A549 (cell line): ENCODE data around the gene MYADML2. TPM values are rescaled to one million over a fixed set of nuclear protein-coding genes. Genes with fewer than 3 reads are reported as not detected.

ENCODE experiments used
- ATAC-seq, 2 experiments: fragments of 200-7000 bp in 1 of 2; fragments of >200 bp in 1 of 2; cut with Nextera tagmentation in 1 of 2; cut with Tn5 transposase in 1 of 2; 3 replicates each; pipeline versions ENCODE4 v1.8.0 to v1.9.1; 2018 to 2020; ENCODE audit warnings: mild to moderate bottlenecking in 1 of 2, moderate library complexity in 1 of 2
- CTCF ChIA-PET: fragments of 300-600 bp; sonication (Branson Sonifier 250); formaldehyde crosslinking; extraction: SDS; loops from one replicate; lab custom pipeline; 2021; ENCODE audit warnings: antibody characterized with exemption, inconsistent platforms; lab: Yijun Ruan, JAX
- POLR2A ChIA-PET: fragments of 350-600 bp; formaldehyde crosslinking; extraction: SDS; loops from one replicate; lab custom pipeline; 2021; ENCODE audit warnings: antibody characterized with exemption, inconsistent platforms; lab: Yijun Ruan, JAX
- DNase-seq, 2 experiments: peaks; one replicate each; pipeline versions ENCODE4 v3.0.0 to v3.0.0-alpha.2; 2011 to 2016; ENCODE audit warnings: low read depth in 1 of 2, low spot score in 1 of 2
- FAIRE-seq: peaks from 2 replicates; lab custom pipeline; 2011; peaks lifted over from hg19 to GRCh38; lab: Jason Lieb, UNC
- H3K27ac ChIP-seq, 2 experiments: fragments of >200 bp; sonication (Bioruptor Twin); formaldehyde crosslinking; 3 replicates each; pipeline ENCODE4 v1.5.1; 2016 to 2017
- H3K4me1 ChIP-seq: fragments of >200 bp; sonication (Bioruptor Twin); formaldehyde crosslinking; 3 replicates; pipeline ENCODE4 v1.6.1; 2016
- H3K4me2 ChIP-seq: fragments of >200 bp; sonication (Bioruptor Twin); formaldehyde crosslinking; 3 replicates; pipeline ENCODE4 v1.6.1; 2016
- H3K4me3 ChIP-seq: fragments of >200 bp; sonication (Bioruptor Twin); formaldehyde crosslinking; 3 replicates; pipeline ENCODE4 v1.5.1; 2016
- H3K9me3 ChIP-seq: fragments of >200 bp; sonication (Bioruptor Twin); formaldehyde crosslinking; 3 replicates; pipeline ENCODE4 v1.6.1; 2016
- BHLHE40 ChIP-seq: IDR thresholded peaks from 2 replicates; pipeline ENCODE4 v1.6.1; 2012; ENCODE audit warnings: low read depth, low read length, inconsistent platforms
- CBX8 ChIP-seq: fragments of 200-600 bp; sonication (generic); IDR thresholded peaks from 2 replicates; pipeline ENCODE4 v1.6.1; 2016
- CEBPB ChIP-seq, 2 experiments: fragments of >200 bp in 1 of 2; sonication (Bioruptor Twin) in 1 of 2; formaldehyde crosslinking in 1 of 2; IDR thresholded peaks; 2 replicates each; pipeline ENCODE4 v1.6.1; 2012 to 2016
- EHMT2 ChIP-seq: fragments of 200-600 bp; sonication (generic); IDR thresholded peaks from 2 replicates; pipeline ENCODE4 v1.6.1; 2016; ENCODE audit warnings: antibody characterized with exemption, low read depth, mild to moderate bottlenecking, moderate library complexity
- FOSB ChIP-seq: fragments of 250-450 bp; sonication (Bioruptor Pico); IDR thresholded peaks from 2 replicates; pipeline ENCODE4 v1.5.0; 2020; ENCODE audit warnings: mild to moderate bottlenecking, moderate library complexity
- HOXB13 ChIP-seq: fragments of 250-450 bp; sonication (Bioruptor Pico); IDR thresholded peaks from 2 replicates; pipeline ENCODE4 v1.5.0; 2020; ENCODE audit warnings: low read depth, mild to moderate bottlenecking, moderate library complexity
- HOXB5 ChIP-seq: fragments of 250-450 bp; sonication (Bioruptor Pico); IDR thresholded peaks from 2 replicates; pipeline ENCODE4 v1.5.0; 2020; ENCODE audit warnings: mild to moderate bottlenecking, moderate library complexity
- JUN ChIP-seq, 2 experiments: fragments of >200 bp; sonication (Bioruptor Twin); formaldehyde crosslinking; IDR thresholded peaks; 2 replicates in 1 of 2; 3 replicates in 1 of 2; pipeline ENCODE4 v1.6.1; 2016 to 2017
- MAFK ChIP-seq: fragments of 450-650 bp; IDR thresholded peaks from 2 replicates; pipeline ENCODE4 v1.6.1; 2014; ENCODE audit not compliant: partially characterized antibody
- MAZ ChIP-seq: fragments of 150-350 bp; IDR thresholded peaks from 2 replicates; pipeline ENCODE4 v1.6.1; 2014; ENCODE audit warnings: antibody characterized with exemption, low read depth, low read length, borderline replicate concordance
- MYC ChIP-seq: IDR thresholded peaks from 2 replicates; pipeline ENCODE4 v1.6.1; 2012; ENCODE audit warnings: mild to moderate bottlenecking, inconsistent platforms, low read length, improper control_type of control experiment, borderline replicate concordance
- NFE2L2 ChIP-seq: fragments of 150-350 bp; conservative IDR thresholded peaks from 2 replicates; pipeline ENCODE4 v1.6.1; 2014; ENCODE audit warnings: low read length
- NR3C1 ChIP-seq: fragments of >200 bp; sonication (Bioruptor Twin); formaldehyde crosslinking; IDR thresholded peaks from 3 replicates; pipeline ENCODE4 v1.6.1; 2017
- PBX3 ChIP-seq: IDR thresholded peaks from 2 replicates; pipeline ENCODE4 v1.6.1; 2012
- RAD21 ChIP-seq, 2 experiments: fragments of >200 bp in 1 of 2; sonication (Bioruptor Twin) in 1 of 2; formaldehyde crosslinking in 1 of 2; IDR thresholded peaks in 1 of 2; conservative IDR thresholded peaks in 1 of 2; 2 replicates in 1 of 2; 3 replicates in 1 of 2; pipeline ENCODE4 v1.6.1; 2012 to 2018; ENCODE audit warnings: inconsistent platforms in 1 of 2
- RCOR1 ChIP-seq: fragments of 150-350 bp; IDR thresholded peaks from 2 replicates; pipeline ENCODE4 v1.6.1; 2014; ENCODE audit warnings: antibody characterized with exemption, low read length, low read depth
- TFCP2L1 ChIP-seq: fragments of 250-450 bp; sonication (Bioruptor Pico); IDR thresholded peaks from 2 replicates; pipeline ENCODE4 v1.5.0; 2021; ENCODE audit warnings: mild to moderate bottlenecking
- ZC3H11A ChIP-seq: fragments of 450-650 bp; IDR thresholded peaks from 2 replicates; pipeline ENCODE4 v1.6.1; 2014; ENCODE audit warnings: antibody characterized with exemption, mild to moderate bottlenecking
- ZFP36 ChIP-seq: fragments of 450-650 bp; IDR thresholded peaks from 2 replicates; pipeline ENCODE4 v1.6.1; 2014; ENCODE audit warnings: borderline replicate concordance; ENCODE audit not compliant: partially characterized antibody
- WGBS: methylation state at CpG from one replicate; pipeline ENCODE4 v1.1.6; 2017; ENCODE audit errors: missing lambda C conversion rate; 5-methylcytosine and 5-hydroxymethylcytosine counted together
- polyA plus RNA-seq, 4 experiments: library from polyadenylated mRNA; depleted of rRNA in 3 of 4; stranded (reverse); fragments of >200 nt; fragmentation: RNase III in 1 of 4; extraction: RNeasy Plus Mini Kit Qiagen cat#74134 plus additional on column Dnase treatment in 1 of 4; gene quantifications; 2 replicates in 3 of 4; 3 replicates in 1 of 4; pipeline ENCODE4 v1.2.3, GENCODE V29; 2011 to 2017
- TF ChIP-seq, protein P1 (sequence below): fragments of >200 bp; sonication (Bioruptor Twin); formaldehyde crosslinking; IDR thresholded peaks from 2 replicates; pipeline ENCODE4 v1.6.1; 2016
- TF ChIP-seq, protein P2 (sequence below): IDR thresholded peaks from 2 replicates; pipeline ENCODE4 v1.6.1; 2012; ENCODE audit warnings: low read depth, borderline replicate concordance
- TF ChIP-seq, protein P3 (sequence below): fragments of 150-350 bp; IDR thresholded peaks from 2 replicates; pipeline ENCODE4 v1.6.1; 2014; ENCODE audit warnings: low read depth, mild to moderate bottlenecking, low read length

The MYADML2 gene
- polyA plus RNA-seq, 2 of the 4 experiments (the other 2 are of a cell fraction) = not detected

DNA sequence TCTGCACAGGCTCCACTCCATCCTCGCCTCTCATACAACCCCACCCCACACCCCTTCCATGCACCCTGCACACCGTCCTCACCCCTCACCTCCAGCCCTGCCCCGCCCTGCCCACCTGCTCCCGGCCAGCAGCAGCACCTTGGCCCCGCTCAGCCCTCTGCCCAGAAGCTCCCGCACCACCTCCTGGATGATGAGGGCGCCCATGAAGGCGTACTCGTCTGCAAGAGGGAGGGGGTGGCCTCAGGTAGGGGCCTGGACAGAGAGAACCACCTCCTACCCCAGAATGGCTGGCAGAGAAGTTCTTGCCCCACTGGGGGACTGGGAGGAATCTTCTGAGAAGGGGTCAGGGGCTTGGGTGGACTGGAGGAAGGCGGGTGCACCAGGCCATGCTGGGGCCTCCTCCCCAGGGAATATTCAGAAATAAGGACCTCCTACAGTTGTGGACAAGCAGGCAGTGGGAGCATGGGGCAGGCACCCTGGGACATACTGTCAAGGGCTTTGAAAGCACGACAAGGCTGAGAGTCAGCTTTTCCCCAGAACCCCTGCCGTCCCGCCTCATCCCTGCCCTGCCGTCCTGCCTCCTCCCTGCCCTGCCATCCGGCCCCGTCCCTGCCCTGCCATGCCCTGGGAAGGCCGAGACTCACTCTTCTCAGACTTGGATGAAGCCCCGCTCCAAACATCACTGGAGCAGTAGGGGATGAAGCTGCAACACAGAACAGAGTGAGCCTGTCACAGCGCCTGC, 10.8 kb upstream of the MYADML2 start:
- Histone ChIP-seq H3K9me3 (no peaks in the 10 kb centered on the region; the same call in 2 of the 3 replicates), H3K4me1 (peaks cover 19% of the 10 kb centered on the region; the same call in 1 of the 3 replicates), H3K4me2 (no peak overlapping the region), H3K4me3 (no peak overlapping the region), H3K27ac (no peak overlapping the region)
- no peak for TF ChIP-seq RAD21 (conservative IDR thresholded peaks at IDR 0.05 in 1 of 2, IDR thresholded peaks at IDR 0.05 in 1 of 2)
- TF ChIP-seq FOSB (CRISPR knock-in tag) = no peak
- TF ChIP-seq, protein P1, sequence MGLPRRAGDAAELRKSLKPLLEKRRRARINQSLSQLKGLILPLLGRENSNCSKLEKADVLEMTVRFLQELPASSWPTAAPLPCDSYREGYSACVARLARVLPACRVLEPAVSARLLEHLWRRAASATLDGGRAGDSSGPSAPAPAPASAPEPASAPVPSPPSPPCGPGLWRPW = no peak
- no peak for TF ChIP-seq MAFK
- no peak for TF ChIP-seq ZFP36
- TF ChIP-seq NR3C1 = no peak
- TF ChIP-seq, protein P2, sequence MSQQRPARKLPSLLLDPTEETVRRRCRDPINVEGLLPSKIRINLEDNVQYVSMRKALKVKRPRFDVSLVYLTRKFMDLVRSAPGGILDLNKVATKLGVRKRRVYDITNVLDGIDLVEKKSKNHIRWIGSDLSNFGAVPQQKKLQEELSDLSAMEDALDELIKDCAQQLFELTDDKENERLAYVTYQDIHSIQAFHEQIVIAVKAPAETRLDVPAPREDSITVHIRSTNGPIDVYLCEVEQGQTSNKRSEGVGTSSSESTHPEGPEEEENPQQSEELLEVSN = no peak
- no peak for TF ChIP-seq CBX8
- no peak for TF ChIP-seq JUN (IDR thresholded peaks at IDR 0.05)
- no peak for TF ChIP-seq PBX3
- no peak for TF ChIP-seq RCOR1
- TF ChIP-seq BHLHE40 = no peak
- no peak for TF ChIP-seq EHMT2
- no peak for TF ChIP-seq HOXB5 (CRISPR knock-in tag)
- TF ChIP-seq NFE2L2 = no peak
- TF ChIP-seq HOXB13 (CRISPR knock-in tag) = no peak
- CTCF ChIA-PET = interaction anchor here (0.9 to 17.3 kb wide), 7 partner anchors 9 to 222 kb away, joined by 3 to 170 read pairs (median 4); partner anchors contain the start of genes CENPX, LRRC45 and RAC3
- POLR2A ChIA-PET = no interaction called here
- 85% methylated on average over 19 of the region's 19 CpGs for WGBS
- FAIRE-seq (no peak), DNase-seq (no peak), ATAC-seq (no peak)

GRCh38 chr17:81956607-81957589, 9.9 kb upstream of the MYADML2 start:
- CTCF ChIA-PET = interaction anchor here (0.8 to 17.3 kb wide), 7 partner anchors 8 to 135 kb away, joined by 3 to 170 read pairs (median 4); partner anchors contain the start of genes CENPX, LRRC45 and RAC3
- no peak overlapping the region for H3K4me2 ChIP-seq
- no peak overlapping the region; a peak in 1 of 6 replicates for H3K27ac ChIP-seq
- no peak for FAIRE-seq
- TF ChIP-seq CEBPB (IDR thresholded peaks at IDR 0.05) = no peak
- TF ChIP-seq MAZ = no peak
- TF ChIP-seq MYC = no peak
- TF ChIP-seq ZC3H11A = no peak
- TF ChIP-seq CBX8 = no peak
- TF ChIP-seq, protein P3, sequence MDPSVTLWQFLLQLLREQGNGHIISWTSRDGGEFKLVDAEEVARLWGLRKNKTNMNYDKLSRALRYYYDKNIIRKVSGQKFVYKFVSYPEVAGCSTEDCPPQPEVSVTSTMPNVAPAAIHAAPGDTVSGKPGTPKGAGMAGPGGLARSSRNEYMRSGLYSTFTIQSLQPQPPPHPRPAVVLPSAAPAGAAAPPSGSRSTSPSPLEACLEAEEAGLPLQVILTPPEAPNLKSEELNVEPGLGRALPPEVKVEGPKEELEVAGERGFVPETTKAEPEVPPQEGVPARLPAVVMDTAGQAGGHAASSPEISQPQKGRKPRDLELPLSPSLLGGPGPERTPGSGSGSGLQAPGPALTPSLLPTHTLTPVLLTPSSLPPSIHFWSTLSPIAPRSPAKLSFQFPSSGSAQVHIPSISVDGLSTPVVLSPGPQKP = no peak
- TF ChIP-seq TFCP2L1 = no peak
- POLR2A ChIA-PET = no interaction called here
- WGBS = 87% methylated on average over 45 of the region's 45 CpGs
- peaks cover 19% of the 10 kb centered on the region; the same call in 1 of the 3 replicates for H3K4me1 ChIP-seq
- no peak overlapping the region for H3K4me3 ChIP-seq
- no peak for ATAC-seq
- H3K9me3 ChIP-seq = no peaks in the 10 kb centered on the region; the same call in 2 of the 3 replicates
- no peak for DNase-seq
